Hematopoietic multipotent progenitor cell treated with erythropoietin and hydrocortisone succinate and interleukin-3 and kit ligand, for 15 days (in vitro differentiated cells): Measurements from ENCODE around the gene GSN.
A peak's percentile ranks its signal among the peaks of the same experiment; 100 is the strongest.
"Not testable (repeated sequence)": the region's sequence is repeated elsewhere in the genome, so short reads cannot be mapped to it uniquely, and the experiment has no call there.

Experiments used
- DNase-seq: peaks from one replicate; pipeline ENCODE4 v3.0.0-alpha.2; 2015; ENCODE audit warnings: low spot score

GSN gene

DNA sequence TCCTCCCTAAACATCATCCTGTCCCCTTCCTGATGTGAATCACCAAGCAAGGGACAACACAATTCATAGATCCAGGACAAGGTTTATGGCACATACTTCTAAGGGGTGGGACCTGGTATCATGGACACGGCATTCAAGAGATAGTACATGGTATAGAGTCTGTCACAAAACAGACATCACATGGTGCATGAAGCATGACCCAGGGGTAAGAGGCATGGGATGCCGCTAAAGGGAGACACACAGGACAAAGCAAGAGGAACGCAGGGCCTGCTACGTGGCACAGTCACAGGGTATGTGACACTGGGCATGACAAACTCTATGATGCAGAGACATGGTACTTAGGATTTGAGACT, 20.7 kb downstream of the GSN start:
- peak; percentile 11 for DNase-seq

DNA sequence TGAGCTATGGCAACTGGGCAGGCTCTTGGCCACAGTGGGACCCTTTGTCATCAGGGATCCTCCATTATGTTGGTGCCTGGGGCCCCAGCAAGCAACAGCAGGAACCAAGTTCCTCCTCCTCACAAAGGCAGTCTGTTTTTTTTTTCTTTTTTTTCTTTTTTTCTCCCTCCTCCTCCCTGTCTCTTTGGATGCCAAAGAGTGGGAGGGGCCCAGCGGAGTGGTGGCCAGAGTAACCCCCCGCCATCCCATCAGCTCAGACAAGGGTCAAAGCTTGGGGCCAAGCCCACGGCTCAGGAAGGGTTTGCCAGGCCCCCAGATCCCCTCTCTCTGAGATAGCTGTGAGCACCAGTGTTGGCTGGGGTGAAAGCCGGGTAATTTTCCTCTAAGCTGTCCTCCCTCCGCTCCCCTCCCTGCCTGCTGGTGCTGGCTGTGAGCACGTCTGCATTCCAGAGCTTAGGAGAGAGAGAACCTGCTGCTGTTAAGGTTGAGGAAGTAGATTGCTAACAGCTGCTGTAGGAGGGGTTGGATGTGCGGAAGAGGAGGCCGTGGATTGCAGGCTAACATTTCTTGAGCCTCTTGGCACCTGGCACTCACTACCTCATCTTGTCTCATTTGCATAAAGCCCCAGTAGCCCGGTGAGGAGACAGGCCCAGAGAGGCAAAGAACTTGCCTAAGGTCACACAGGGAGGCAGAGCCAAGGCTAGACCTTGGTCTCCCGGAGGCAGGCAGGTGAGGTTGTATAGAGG, 21.2 kb downstream of the GSN start:
- no peak for DNase-seq

DNA sequence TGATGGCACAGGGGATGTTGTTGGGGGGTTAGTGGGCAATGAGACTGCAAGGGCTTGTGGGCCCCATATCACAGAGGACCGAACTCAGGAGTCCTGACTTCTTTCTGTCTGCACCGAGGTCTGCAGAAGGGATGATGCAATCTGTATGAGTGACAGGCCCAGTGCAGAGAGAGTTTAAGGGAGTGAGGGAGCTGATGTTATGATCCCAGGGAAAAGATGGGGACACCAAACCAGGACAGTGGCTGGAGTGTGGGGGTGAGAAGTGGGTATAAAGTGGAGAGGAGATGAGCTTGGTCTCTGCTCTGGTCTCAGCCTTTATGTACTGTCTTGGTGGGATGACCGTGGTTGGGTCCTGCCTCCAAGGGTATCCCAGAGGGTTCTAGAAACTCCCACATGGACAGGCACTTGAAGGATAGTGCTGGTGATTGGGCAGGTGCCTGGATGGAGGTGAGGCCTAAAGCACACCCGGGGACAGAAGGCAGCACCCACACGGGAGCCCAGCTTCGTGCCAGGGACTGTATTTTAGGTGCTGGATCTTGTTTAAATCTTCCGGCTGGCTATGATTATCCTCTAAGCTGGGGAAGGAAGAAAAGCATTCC, 21.9 kb downstream of the GSN start:
- DNase-seq, result no peak

DNA sequence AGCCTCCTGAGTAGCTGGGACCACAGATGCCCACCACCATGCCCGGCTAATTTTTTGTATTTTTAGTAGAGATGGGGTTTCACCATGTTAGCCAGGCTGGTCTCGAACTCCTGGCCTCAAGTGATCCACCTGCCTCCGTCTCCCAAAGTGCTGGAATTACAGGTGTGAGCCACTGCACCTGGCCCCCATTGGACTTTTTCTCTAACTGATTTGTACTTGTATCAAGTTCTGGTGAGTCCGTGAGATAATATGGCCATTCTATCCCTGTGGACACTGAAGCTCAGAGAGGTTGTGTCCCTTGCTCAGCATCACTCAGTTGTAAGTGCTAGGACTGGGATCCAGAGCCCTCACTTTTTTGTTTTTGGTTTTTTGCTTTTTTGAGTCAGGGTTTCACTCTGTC, 23.6 kb downstream of the GSN start:
- DNase-seq, result not testable (repeated sequence)

DNA sequence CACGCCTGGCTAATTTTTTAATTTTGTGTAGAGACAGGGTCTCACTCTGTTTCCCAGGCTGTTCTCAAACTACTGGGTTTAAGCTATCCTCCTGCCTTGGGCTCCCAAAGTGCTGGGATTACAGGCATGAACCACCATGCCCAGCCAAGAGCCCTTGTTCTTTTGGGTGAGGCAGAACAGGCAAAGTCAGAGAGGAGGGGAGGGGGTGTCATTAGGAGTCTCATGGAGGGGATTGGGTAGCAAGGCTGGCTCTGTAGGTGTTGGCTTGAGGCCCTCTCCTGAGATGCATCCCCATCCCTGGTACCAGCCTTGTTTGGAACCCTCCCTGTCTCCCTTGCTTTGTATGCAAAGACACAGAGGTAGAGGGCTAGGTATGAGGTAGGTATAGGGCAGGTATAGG, 24.1 kb downstream of the GSN start:
- DNase-seq, result no peak

DNA sequence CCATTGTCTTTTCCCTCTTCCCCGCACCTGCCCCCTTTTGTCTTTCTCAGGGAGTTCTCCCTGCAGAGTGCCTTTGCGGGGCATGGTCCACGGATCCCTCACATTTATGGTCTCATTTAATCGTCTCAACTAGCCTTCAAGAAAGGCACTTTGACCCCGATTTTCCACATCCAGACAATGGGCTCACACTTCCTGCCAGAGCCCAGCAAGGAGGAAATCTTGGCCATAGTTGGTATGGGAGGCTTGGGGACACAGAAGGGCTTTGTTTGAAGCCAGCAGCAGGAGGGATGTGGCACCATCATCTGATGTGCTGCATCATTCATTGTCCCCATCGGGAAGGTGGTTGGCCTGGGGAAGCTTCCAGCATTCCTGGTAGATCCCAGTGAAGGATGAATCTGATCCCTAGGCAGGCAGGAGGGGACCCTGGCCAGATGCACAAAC, 24.9 kb downstream of the GSN start:
- no peak for DNase-seq

DNA sequence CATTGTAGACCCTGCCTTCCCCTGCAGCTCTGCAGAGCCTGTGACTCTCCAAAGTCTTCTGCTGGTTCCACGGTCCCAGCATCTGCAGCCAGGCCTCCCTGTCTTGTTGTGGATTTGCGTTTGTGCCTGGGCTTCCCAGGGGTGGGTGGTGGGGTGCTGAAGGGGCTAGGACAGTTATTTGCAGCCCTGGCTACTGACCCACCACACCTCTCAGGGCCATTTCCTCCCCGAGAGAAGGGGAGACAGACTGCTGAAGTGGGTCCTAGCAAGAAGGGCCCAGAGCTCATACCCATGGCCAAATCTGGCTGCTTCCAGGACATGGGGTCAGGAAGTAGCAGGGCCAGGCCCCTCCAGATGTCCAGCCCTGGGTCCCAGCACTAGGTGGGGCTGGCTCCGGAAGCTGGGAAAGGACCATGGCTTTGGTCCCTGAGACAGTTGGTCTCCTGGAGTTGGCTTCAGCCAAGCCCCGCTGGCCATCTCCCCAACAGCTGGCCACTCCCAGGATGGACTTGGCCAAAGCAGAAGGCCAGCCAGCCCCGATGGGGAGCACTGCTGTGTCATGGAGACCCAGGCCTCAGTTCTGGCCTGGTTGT, 26.3 kb downstream of the GSN start:
- no peak for DNase-seq

DNA sequence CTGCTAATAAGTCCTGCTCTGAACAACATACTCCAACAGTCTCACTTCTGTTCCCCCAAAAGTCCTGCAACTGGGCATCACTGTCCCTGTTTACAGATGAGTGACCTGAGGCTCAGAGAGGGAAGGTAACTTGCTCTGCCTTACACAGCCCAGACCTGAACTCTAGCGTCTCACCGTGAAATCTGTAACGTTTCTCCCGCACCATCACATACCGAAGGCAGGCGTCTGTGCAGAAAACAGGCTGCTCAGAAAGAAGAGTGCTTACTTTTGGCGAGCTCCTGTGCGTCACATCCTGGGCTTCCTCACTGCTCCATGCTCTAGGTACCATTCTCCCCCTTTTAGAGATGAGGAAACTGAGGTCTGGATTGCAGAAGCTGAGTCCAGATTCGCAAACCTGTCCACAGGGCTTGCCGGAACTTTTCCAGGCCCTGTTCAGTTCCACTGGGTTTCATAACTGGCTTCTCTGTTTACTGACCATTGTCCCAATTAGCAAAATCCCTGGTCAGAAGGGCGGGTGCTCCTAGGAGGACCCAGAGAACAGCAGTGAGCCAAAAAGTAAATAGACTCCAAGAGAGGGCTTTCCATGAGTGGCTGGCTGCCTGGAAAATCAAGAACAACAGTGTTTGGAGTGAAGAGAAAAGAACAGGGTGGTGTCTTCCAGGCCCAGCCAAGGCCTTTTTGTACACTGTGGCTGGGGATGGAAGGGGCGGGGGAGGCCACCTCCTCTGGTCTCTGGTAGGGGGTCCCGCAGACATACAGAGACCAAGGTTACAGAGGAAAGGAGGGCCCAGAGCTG, 27.1 kb downstream of the GSN start:
- no peak for DNase-seq

DNA sequence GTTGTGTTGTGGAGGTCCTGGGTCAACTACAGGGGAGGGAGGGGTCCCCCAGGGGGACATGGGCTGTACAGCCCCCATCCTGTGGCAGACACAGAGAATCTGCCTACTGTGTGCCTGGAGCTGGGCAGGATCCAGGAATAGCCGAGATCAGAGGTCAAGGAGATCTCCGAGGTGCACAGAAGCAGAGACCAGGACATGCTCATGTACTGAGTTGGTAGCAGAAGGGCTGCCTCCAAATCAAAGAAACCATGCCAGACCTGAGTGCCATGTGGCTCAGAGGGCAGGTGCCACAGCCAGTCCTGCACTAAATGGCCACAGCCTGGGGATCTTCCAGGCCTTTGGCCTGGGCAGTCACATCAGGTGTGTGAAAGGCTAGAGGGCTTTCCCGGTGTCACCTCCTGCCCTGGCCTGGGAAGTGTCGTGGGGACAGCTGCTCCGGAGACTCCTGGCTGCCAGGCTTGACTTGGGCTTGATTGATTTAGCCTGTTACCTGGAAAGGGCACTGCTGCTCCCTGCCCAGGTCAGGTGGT, 27.8 kb downstream of the GSN start:
- DNase-seq, result no peak

DNA sequence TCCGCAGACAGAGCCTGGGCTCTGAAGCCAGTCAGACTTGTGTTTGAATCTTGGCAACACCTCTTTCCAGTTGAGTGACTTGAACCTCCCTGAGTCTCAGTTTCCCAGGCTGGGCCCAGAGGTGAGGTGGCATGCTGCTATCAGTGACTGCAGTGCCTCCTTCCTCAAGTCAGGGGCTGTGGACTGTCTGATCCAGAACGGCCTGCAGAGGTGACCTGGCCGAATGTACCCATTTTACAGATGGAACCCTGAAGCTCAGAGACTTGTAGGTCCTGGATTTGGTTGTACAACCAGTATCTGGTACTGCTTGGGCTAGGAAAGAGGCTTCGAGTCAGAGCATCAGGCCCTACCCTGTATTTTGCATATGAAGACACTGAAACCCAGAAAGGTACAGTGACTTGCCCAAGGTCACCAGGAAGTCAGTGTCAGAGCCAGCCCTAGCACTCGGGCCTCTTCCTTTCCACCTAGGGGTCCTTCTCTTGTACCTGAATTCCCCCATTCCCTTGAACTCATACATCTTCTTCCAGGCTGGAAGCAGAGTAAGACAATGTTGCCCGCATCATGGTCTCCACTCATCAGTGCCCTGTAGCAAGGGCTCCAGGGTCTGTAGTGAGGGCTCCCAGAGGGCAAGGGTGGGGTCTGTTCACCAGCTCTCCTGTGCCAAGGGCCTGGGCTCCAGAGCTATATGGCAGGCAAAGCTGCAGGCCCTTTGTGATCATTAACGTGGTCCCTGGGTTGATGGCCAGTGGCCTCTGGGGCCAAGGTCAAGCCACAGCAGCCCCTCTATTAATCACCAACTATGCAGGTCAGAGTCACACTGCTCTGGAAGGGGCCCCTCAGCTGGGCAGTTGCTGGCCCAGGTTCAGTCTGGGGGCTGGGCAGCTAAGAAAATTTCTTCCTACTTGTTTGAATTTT, 28.5 kb downstream of the GSN start:
- DNase-seq, result no peak

DNA sequence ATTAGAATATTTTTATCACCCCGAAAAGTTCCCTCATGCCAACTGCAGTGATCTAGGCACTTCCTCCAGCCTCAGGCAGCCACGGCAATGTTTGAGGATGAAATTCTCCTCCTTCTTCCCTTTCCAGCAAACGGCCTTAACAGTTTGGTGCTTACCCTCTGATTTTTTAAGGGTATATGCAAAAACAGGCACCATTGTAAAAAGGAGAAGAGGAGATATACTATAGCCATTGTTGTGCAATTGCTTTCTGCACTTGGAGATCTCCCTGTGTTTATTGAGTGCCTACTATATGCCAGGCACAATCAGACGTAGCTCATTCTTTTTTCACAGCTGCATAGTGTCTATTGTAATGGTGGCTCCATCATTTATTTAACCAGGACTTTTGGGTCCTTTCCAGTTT, 29.4 kb downstream of the GSN start:
- no peak for DNase-seq

DNA sequence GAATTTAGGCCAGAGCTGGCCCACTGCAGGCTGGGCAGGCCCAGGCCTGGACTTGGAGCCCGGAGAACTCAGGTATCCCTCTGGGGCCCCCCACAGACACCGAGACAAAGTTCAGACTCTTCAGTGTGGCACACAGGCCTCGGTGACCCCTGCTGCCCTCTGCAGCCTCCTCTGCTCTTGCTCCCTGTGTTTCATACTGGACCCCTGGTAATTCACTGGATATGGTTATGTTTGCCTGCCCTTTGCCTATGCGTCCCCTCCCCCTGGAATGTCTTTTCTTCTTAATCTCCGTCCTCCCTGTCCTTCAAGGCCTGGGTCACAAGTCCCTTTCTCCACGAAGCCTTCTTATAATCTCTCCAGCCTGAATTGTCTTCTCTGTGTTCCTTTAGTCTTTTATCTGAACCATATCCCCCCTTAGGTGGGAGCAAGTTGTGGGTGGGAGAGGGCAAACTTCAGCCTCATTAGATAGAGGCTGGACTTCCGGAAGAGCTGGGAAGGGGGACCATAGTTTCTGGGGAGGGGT, 30.1 kb downstream of the GSN start:
- DNase-seq, result no peak

DNA sequence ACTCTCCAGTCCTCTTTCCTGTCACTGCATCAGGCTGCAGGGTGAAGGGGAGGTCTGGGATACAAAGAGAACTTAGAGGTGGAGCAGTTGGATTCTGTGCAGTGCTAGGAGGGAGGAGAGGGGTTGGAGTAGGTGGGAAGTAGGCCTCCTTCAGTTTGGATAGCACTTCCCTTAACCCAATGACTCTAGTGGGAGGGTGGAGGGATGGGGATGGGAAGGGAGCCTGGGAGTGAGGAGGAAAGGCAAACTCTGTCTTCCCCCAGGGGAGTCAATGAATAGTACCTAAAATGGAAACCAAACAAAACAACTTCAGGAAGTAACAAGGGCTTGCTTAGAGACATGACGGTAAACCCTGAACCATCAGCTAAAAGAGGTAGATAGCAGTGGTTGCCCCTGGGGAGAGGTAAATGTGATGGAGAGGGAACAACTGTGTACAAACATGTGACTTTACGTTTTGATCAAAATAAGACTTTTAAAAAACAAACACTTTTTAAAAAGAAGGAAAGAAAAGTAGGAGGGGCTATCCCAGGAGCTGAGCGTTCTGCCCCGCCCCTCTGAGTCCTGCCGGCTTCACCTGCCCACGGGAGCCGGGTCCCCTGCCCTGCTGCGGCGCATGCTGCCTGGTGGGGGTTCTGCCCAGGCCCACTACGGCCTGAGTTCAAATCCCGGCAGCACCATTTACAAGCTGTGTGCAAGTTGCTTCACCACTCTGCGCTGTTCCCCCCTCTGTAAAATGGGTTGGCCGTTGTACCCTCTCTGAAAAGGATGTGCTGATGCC, 30.9 kb downstream of the GSN start:
- DNase-seq, result no peak

DNA sequence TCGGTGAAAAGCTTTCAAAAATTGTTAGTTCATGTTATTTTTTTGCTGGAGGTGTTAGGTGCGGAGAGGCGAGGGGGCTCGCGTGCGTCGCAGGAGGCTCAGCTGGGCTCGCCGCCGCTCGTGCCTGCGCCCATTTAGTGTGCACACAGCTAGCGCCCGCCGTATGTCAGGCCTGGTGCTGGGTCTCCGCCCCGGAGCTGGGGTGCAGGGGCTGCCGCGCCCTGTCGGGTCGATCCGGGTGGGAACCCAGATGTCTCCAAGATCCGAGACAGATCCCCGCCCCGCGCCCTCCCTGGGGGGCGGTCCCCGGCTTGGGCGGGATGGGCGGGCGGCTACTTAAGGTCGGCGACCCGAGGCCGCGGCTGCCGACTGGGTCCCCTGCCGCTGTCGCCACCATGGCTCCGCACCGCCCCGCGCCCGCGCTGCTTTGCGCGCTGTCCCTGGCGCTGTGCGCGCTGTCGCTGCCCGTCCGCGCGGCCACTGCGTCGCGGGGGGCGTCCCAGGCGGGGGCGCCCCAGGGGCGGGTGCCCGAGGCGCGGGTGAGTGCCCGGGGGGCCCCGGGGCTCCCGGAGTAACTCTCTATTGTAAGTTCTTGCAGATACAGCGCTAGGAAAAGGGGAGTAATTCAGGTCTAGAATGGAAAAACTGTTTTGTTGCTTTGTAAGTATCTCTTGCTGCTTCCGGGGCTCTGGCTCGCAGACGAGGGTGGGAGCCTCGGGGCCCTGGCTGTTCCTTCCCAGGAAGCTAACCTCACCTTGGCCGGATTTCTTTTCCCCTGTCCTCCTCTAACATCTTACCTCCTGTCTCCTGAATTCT, 31.7 kb downstream of the GSN start:
- no peak for DNase-seq

DNA sequence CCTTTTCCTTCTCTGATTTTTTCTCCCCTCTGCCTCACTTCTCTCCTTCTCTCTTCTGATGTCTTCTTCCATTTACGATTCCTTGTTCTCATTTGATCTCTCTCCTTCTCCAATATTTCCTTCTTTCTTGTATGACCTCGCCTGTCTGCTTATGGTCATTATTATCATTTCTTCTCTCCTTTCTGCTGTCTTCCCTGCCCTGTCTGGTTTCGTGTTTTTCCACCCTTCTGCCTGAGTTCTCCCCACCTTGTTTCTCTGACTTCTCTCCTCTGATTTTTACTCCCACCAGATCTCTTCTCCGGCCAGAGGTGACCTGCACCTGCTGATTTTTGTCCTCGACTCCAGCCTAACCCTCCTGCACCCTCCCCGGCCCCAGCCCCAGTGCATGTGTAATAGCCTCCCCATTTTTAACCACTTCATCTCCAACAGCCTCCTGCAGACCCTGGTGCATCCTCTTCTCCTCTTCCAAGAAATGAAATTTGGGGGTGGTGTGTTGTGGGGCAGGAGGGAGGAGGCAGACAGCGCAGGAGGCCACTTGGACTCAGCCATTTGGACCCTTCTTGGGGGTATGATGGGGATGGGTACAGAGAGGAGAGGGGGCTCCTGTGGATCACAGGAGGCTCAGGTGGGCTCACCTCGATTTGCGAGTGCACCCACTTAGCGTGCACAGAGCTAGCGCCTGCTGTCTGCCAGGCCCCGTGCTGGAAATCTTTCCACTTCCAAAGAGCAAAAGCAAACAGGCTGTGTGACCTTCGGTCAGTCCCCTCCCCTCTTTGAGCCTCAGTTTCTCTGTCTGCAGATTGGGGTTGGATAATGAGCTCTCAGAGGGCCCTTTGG, 32.5 kb downstream of the GSN start:
- DNase-seq, result no peak

DNA sequence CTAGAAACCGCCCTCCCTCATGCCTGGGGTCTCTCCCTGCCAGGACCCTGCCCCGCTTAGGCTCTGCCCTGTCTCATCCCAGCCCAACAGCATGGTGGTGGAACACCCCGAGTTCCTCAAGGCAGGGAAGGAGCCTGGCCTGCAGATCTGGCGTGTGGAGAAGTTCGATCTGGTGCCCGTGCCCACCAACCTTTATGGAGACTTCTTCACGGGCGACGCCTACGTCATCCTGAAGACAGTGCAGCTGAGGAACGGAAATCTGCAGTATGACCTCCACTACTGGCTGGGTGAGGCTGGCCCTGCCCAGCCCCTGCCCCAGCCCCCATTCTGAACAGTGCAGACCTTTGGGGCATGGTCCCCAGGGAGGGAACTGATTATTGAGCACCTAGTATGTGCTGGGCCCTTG, 33.9 kb downstream of the GSN start:
- no peak for DNase-seq

DNA sequence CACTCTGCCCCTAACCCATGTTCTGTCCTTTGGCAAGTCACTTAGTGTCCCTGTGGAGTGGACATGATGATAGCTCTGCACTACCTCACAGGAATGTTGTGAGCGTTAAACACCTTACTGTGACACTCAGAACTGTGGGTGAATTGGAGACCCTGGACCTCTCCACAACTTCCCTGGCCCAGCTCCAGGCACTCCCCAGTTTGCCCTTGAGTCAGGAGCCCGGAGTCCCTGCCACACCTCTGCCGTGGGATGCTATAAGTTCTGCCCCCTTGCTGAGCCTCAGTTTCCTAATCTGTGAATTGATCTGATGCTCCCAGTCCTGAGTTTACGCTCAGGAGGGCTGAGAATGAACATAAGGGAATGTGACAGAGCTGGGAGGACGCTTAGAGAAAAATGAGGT, 34.4 kb downstream of the GSN start:
- no peak for DNase-seq

DNA sequence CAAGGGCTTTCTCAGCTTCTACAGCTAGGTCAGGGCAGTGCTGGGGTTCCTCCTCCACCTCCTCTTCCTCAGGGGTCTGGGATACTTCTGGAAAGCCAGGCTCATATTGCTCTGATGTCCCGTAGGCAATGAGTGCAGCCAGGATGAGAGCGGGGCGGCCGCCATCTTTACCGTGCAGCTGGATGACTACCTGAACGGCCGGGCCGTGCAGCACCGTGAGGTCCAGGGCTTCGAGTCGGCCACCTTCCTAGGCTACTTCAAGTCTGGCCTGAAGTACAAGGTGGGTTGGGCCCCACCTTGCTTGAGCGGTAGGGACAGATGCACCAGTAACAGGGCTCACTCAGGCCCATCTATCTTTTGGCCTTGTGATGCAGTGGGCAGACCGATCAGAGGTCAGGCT, 34.8 kb downstream of the GSN start:
- DNase-seq, result no peak
